ENCODE measurements around the gene OGDH.

GRCh38 chr7:44631458-44632115, 25.2 kb downstream of the OGDH start:
- TF ChIP-seq POLR2AphosphoS5 (IDR thresholded peaks at IDR 0.05; ENCODE audit: borderline replicate concordance, low read depth, low read length): peak; percentile 54; the same call in 1 of the 2 replicates
- no peak for TF ChIP-seq EZH2 (IDR thresholded peaks at IDR 0.05)
- peak; percentile 79 for TF ChIP-seq FOXP2 (optimal IDR thresholded peaks at IDR 0.05; ENCODE audit: control extremely low read depth, extremely low read length, insufficient read depth)
